ENCODE results near the gene C4BPA. TPM values are rescaled to one million over a fixed set of nuclear protein-coding genes. Genes with fewer than 3 reads are reported as not detected.

Gene C4BPA
- total RNA-seq, 2 donors from 2014 or later = 1.9 to 2.3 TPM

- no peak for TF ChIP-seq CTCF (IDR thresholded peaks at IDR 0.05)
- H3K4me3 ChIP-seq = no peak overlapping the region
- H3K36me3 ChIP-seq = no peaks in the 10 kb centered on the region
- no peaks in the 10 kb centered on the region for H3K9me3 ChIP-seq
- intact Hi-C loops (cut with DNase I) = no loop called here
- no peaks in the 10 kb centered on the region for H3K27me3 ChIP-seq
- H3K4me1 ChIP-seq = no peaks in the 10 kb centered on the region
- no peak overlapping the region for H3K27ac ChIP-seq
- no peak for DNase-seq
- H3K9ac ChIP-seq (ENCODE audit: low read depth in 2 of 2, low read length in 2 of 2) = no peak overlapping the region
Measured at GRCh38 chr1:207181847-207182246, 77.8 kb downstream of the C4BPA start.

- intact Hi-C loops (cut with DNase I) = no loop called here
- Histone ChIP-seq H3K27me3 (no peaks in the 10 kb centered on the region), H3K36me3 (no peaks in the 10 kb centered on the region), H3K4me3 (no peak overlapping the region), H3K9ac (ENCODE audit: low read depth in 2 of 2, low read length in 2 of 2) (no peak overlapping the region), H3K9me3 (no peaks in the 10 kb centered on the region), H3K27ac (no peak overlapping the region), H3K4me1 (no peaks in the 10 kb centered on the region)
- no peak for TF ChIP-seq CTCF (IDR thresholded peaks at IDR 0.05)
- DNase-seq = no peak
Measured at GRCh38 chr1:207186503-207186902, 82.5 kb downstream of the C4BPA start.

- no peaks in the 10 kb centered on the region for H3K9me3 ChIP-seq
- DNase-seq = no peak
- no peak for TF ChIP-seq CTCF (IDR thresholded peaks at IDR 0.05)
Measured at GRCh38 chr1:207188901-207189300, 84.9 kb downstream of the C4BPA start.

GRCh38 chr1:207191061-207191460 is 87.0 kb downstream of the C4BPA start:
- H3K4me1 ChIP-seq = no peaks in the 10 kb centered on the region
- no peak for TF ChIP-seq CTCF (IDR thresholded peaks at IDR 0.05)
- DNase-seq = no peak
- H3K9me3 ChIP-seq = no peaks in the 10 kb centered on the region
- no peak overlapping the region for H3K9ac ChIP-seq (ENCODE audit: low read depth in 2 of 2, low read length in 2 of 2)
- intact Hi-C loops (cut with DNase I) = no loop called here
- H3K27ac ChIP-seq = no peak overlapping the region
- no peaks in the 10 kb centered on the region for H3K27me3 ChIP-seq
- H3K36me3 ChIP-seq = no peaks in the 10 kb centered on the region
- no peak overlapping the region for H3K4me3 ChIP-seq

More at GRCh38 chr1:207188901-207189300, 84.9 kb downstream of the C4BPA start:
- H3K27me3 ChIP-seq = no peaks in the 10 kb centered on the region
- no peak overlapping the region for H3K4me3 ChIP-seq
- H3K36me3 ChIP-seq = no peaks in the 10 kb centered on the region
- intact Hi-C loops (cut with DNase I) = no loop called here
- no peak overlapping the region for H3K27ac ChIP-seq
- no peaks in the 10 kb centered on the region for H3K4me1 ChIP-seq
- H3K9ac ChIP-seq (ENCODE audit: low read depth in 2 of 2, low read length in 2 of 2) = no peak overlapping the region

- H3K27me3 ChIP-seq = no peaks in the 10 kb centered on the region
- H3K27ac ChIP-seq = no peak overlapping the region
- no peak for TF ChIP-seq CTCF (IDR thresholded peaks at IDR 0.05)
- H3K4me1 ChIP-seq = no peaks in the 10 kb centered on the region
- DNase-seq = no peak
- H3K9me3 ChIP-seq = no peaks in the 10 kb centered on the region
- no peak overlapping the region for H3K4me3 ChIP-seq
- H3K36me3 ChIP-seq = no peaks in the 10 kb centered on the region
- intact Hi-C loops (cut with DNase I) = no loop called here
- H3K9ac ChIP-seq (ENCODE audit: low read depth in 2 of 2, low read length in 2 of 2) = no peak overlapping the region
Measured at GRCh38 chr1:207191776-207192175, 87.7 kb downstream of the C4BPA start.

GRCh38 chr1:207194197-207194596 is 90.2 kb downstream of the C4BPA start:
- no peaks in the 10 kb centered on the region for H3K27me3 ChIP-seq
- intact Hi-C loops (cut with DNase I) = no loop called here
- H3K27ac ChIP-seq = no peak overlapping the region
- DNase-seq = no peak
- H3K4me3 ChIP-seq = no peak overlapping the region
- H3K36me3 ChIP-seq = no peaks in the 10 kb centered on the region
- H3K9ac ChIP-seq (ENCODE audit: low read depth in 2 of 2, low read length in 2 of 2) = no peak overlapping the region
- no peaks in the 10 kb centered on the region for H3K9me3 ChIP-seq
- TF ChIP-seq CTCF (IDR thresholded peaks at IDR 0.05) = no peak
- H3K4me1 ChIP-seq = no peaks in the 10 kb centered on the region

All from colonic mucosa (tissue), 4 donors.